Right lobe of liver (tissue), 4 donors: ENCODE results near the gene ZNF680.

ENCODE experiments used
- CTCF ChIP-seq, 4 donors: fragments of 200-600 bp in 3 of 4; fragments of 450-650 bp in 1 of 4; IDR thresholded peaks; one replicate each; pipeline versions ENCODE4 v1.5.1 to v1.8.0; 2016 to 2022; ENCODE audit warnings: antibody characterized with exemption in 4 of 4, mild to moderate bottlenecking in 2 of 4
- POLR2A ChIP-seq: fragments of 450-650 bp; IDR thresholded peaks from one replicate; pipeline ENCODE4 v1.6.1; 2017; ENCODE audit warnings: antibody characterized with exemption, mild to moderate bottlenecking
- donor health status: DM: no; HTN: no; CAD: no.
- donor health status: DM: no; HTN: no; CAD: no.
- donor health status: DM: no; HTN: yes; CAD: no.

- TF ChIP-seq CTCF (IDR thresholded peaks at IDR 0.05) (no peak), POLR2A (no peak)
Observed at GRCh38 chr7:64558781-64559180, 4.1 kb downstream of the ZNF680 start.
